Measurements from ENCODE around the gene ZBTB40.

Gene ZBTB40

GRCh38 chr1:22471078-22471477 lies 19.4 kb downstream of the ZBTB40 start:
- Histone ChIP-seq H3K27ac (no peak overlapping the region), H3K9me3 (ENCODE audit: severe bottlenecking) (no peaks in the 10 kb centered on the region), H3K36me3 (no peaks in the 10 kb centered on the region), H3K27me3 (ENCODE audit: insufficient read depth, low read depth, severe bottlenecking) (no peaks in the 10 kb centered on the region), H3K4me3 (ENCODE audit: low read depth, low read length) (no peak overlapping the region)
- DNase-seq: no peak
- no peak for TF ChIP-seq CTCF (IDR thresholded peaks at IDR 0.05; ENCODE audit: low read depth, low read length)

GRCh38 chr1:22471610-22472009 lies 20.0 kb downstream of the ZBTB40 start:
- Histone ChIP-seq H3K27ac (no peak overlapping the region), H3K4me3 (ENCODE audit: low read depth, low read length) (no peak overlapping the region), H3K27me3 (ENCODE audit: insufficient read depth, low read depth, severe bottlenecking) (no peaks in the 10 kb centered on the region), H3K9me3 (ENCODE audit: severe bottlenecking) (no peaks in the 10 kb centered on the region), H3K36me3 (no peaks in the 10 kb centered on the region)
- TF ChIP-seq CTCF (IDR thresholded peaks at IDR 0.05; ENCODE audit: low read depth, low read length): no peak
- no peak for DNase-seq

GRCh38 chr1:22472596-22472995 lies 20.9 kb downstream of the ZBTB40 start:
- Histone ChIP-seq H3K9me3 (ENCODE audit: severe bottlenecking) (no peaks in the 10 kb centered on the region), H3K4me3 (ENCODE audit: low read depth, low read length) (no peak overlapping the region), H3K27ac (no peak overlapping the region), H3K36me3 (no peaks in the 10 kb centered on the region), H3K27me3 (ENCODE audit: insufficient read depth, low read depth, severe bottlenecking) (no peaks in the 10 kb centered on the region)
- no peak for TF ChIP-seq CTCF (IDR thresholded peaks at IDR 0.05; ENCODE audit: low read depth, low read length)
- no peak for DNase-seq

GRCh38 chr1:22473952-22474351 lies 22.3 kb downstream of the ZBTB40 start:
- Histone ChIP-seq H3K27me3 (ENCODE audit: insufficient read depth, low read depth, severe bottlenecking) (no peaks in the 10 kb centered on the region), H3K9me3 (ENCODE audit: severe bottlenecking) (peaks cover under 1% of the 10 kb centered on the region), H3K27ac (no peak overlapping the region), H3K36me3 (no peaks in the 10 kb centered on the region), H3K4me3 (ENCODE audit: low read depth, low read length) (no peak overlapping the region)
- TF ChIP-seq CTCF (IDR thresholded peaks at IDR 0.05; ENCODE audit: low read depth, low read length): no peak
- DNase-seq: no peak

- TF ChIP-seq CTCF (IDR thresholded peaks at IDR 0.05; ENCODE audit: low read depth, low read length): no peak
- no peak for DNase-seq
These were observed 24.9 kb downstream of the ZBTB40 start for GRCh38 chr1:22476566-22476965.

GRCh38 chr1:22483121-22483520 lies 31.5 kb downstream of the ZBTB40 start:
- Histone ChIP-seq H3K36me3 (no peaks in the 10 kb centered on the region), H3K27ac (no peak overlapping the region), H3K4me3 (ENCODE audit: low read depth, low read length) (no peak overlapping the region), H3K27me3 (ENCODE audit: insufficient read depth, low read depth, severe bottlenecking) (no peaks in the 10 kb centered on the region), H3K9me3 (ENCODE audit: severe bottlenecking) (peaks cover 6% of the 10 kb centered on the region)
- DNase-seq: no peak
- TF ChIP-seq CTCF (IDR thresholded peaks at IDR 0.05; ENCODE audit: low read depth, low read length): no peak

More at GRCh38 chr1:22476566-22476965, 24.9 kb downstream of the ZBTB40 start:
- Histone ChIP-seq H3K9me3 (ENCODE audit: severe bottlenecking) (peaks cover 2% of the 10 kb centered on the region), H3K36me3 (no peaks in the 10 kb centered on the region), H3K27me3 (ENCODE audit: insufficient read depth, low read depth, severe bottlenecking) (no peaks in the 10 kb centered on the region), H3K27ac (no peak overlapping the region), H3K4me3 (ENCODE audit: low read depth, low read length) (no peak overlapping the region)

Measured in WERI-Rb-1 (cell line).